ENCODE measurements around the gene ZMYM4.

GRCh38 chr1:35382107-35382506, 113.6 kb downstream of the ZMYM4 start:
- no peak for TF ChIP-seq SKIL (IDR thresholded peaks at IDR 0.05; ENCODE audit: low read depth, poor library complexity, severe bottlenecking)
- TF ChIP-seq SRF (IDR thresholded peaks at IDR 0.05; ENCODE audit: low read depth in 2 of 2, low read length in 2 of 2): no peak
- no peak for TF ChIP-seq JUND (IDR thresholded peaks at IDR 0.05; ENCODE audit: low read depth, low read length)
- no peak for TF ChIP-seq ZNF384 (IDR thresholded peaks at IDR 0.05; ENCODE audit: borderline replicate concordance, low read depth, low read length)
- TF ChIP-seq POLR2A (IDR thresholded peaks at IDR 0.05; ENCODE audit: low read depth, low read length): no peak
- no peak for TF ChIP-seq CTCF (IDR thresholded peaks at IDR 0.05 in 2 of 3, conservative IDR thresholded peaks at IDR 0.05 in 1 of 3; ENCODE audit: control insufficient read depth in 2 of 3, extremely low read depth in 1 of 3, insufficient read depth in 1 of 3, low read depth in 3 of 3, low read length in 3 of 3)
- TF ChIP-seq TAF1 (IDR thresholded peaks at IDR 0.05; ENCODE audit: borderline replicate concordance, low read depth, low read length): no peak
- no peak for TF ChIP-seq SPI1 (IDR thresholded peaks at IDR 0.05; ENCODE audit: borderline replicate concordance, insufficient read depth, low read depth, low read length)

Data from GM12878 (cell line).